Fibroblast of pulmonary artery (primary cell): Measurements from ENCODE around the gene SSNA1.

Experiments used
- DNase-seq: peaks from one replicate; pipeline ENCODE4 v3.0.0-alpha.2; 2010; ENCODE audit warnings: low read depth
- H3K4me3 ChIP-seq: replicated peaks from 2 replicates; pipeline ENCODE4 v1.5.1; 2011; ENCODE audit warnings: low read depth, mild to moderate bottlenecking, control low read depth, low read length, moderate library complexity
- CTCF ChIP-seq: IDR thresholded peaks from 2 replicates; pipeline ENCODE4 v1.5.1; 2011; ENCODE audit warnings: mild to moderate bottlenecking, control low read depth, low read length, inconsistent platforms; ENCODE audit errors: missing control alignments

SSNA1 gene

GRCh38 chr9:137148242-137148641 is 40.2 kb upstream of the SSNA1 start:
- no peak for DNase-seq
- H3K4me3 ChIP-seq, result no peak overlapping the region
- TF ChIP-seq CTCF, result no peak

- no peak overlapping the region for H3K4me3 ChIP-seq
- TF ChIP-seq CTCF, result no peak
- DNase-seq, result no peak
Measured at GRCh38 chr9:137148661-137149060, 39.8 kb upstream of the SSNA1 start.

- no peak overlapping the region for H3K4me3 ChIP-seq
- no peak for TF ChIP-seq CTCF
- DNase-seq, result no peak
Measured at GRCh38 chr9:137149363-137149762, 39.1 kb upstream of the SSNA1 start.

GRCh38 chr9:137149942-137150616 is 38.4 kb upstream of the SSNA1 start:
- TF ChIP-seq CTCF, result no peak
- H3K4me3 ChIP-seq, result no peak overlapping the region
- no peak for DNase-seq

GRCh38 chr9:137150617-137151457 is 37.6 kb upstream of the SSNA1 start:
- DNase-seq, result peak; percentile 29
- TF ChIP-seq CTCF, result no peak

GRCh38 chr9:137152844-137153405 is 35.6 kb upstream of the SSNA1 start:
- DNase-seq, result no peak
- H3K4me3 ChIP-seq, result no peak overlapping the region

More at GRCh38 chr9:137150617-137151457, 37.6 kb upstream of the SSNA1 start:
- H3K4me3 ChIP-seq, result no peak overlapping the region

More at GRCh38 chr9:137152844-137153405, 35.6 kb upstream of the SSNA1 start:
- no peak for TF ChIP-seq CTCF
